Adrenal gland (tissue), 12 donors: ENCODE results near the gene GCAT. TPM values are rescaled to one million over a fixed set of nuclear protein-coding genes. Genes with fewer than 3 reads are reported as not detected.
A peak's percentile ranks its signal among the peaks of the same experiment; 100 is the strongest.

Experiments used
- DNase-seq, 7 donors: peaks; one replicate each; pipeline ENCODE4 v3.0.0-alpha.2; 2019 to 2020
- H3K27ac ChIP-seq, 5 donors: fragments of 200-600 bp; sonication (generic) in 4 of 5; 1 replicate in 3 of 5; 2 replicates in 2 of 5; pipeline versions ENCODE4 v1.5.1 to v1.8.0; 2016 to 2020; ENCODE audit warnings: mild to moderate bottlenecking in 1 of 5
- H3K27me3 ChIP-seq: fragments of 200-600 bp; 2 replicates; pipeline ENCODE4 v1.8.0; 2021
- H3K36me3 ChIP-seq, 2 donors: fragments of 200-600 bp; replicated peaks in 1 of 2; 1 replicate in 1 of 2; 2 replicates in 1 of 2; pipeline versions ENCODE4 v1.5.1 to v1.8.0; 2018 to 2022
- H3K4me1 ChIP-seq, 2 donors: fragments of 200-600 bp; replicated peaks in 1 of 2; 1 replicate in 1 of 2; 2 replicates in 1 of 2; pipeline versions ENCODE4 v1.5.1 to v1.8.0; 2018 to 2021
- H3K4me3 ChIP-seq, 4 donors: fragments of 200-600 bp; sonication (generic) in 3 of 4; one replicate each; pipeline ENCODE4 v1.5.1; 2016 to 2018
- H3K9me3 ChIP-seq, 3 donors: fragments of 200-600 bp; sonication (generic) in 1 of 3; replicated peaks in 1 of 3; 1 replicate in 2 of 3; 2 replicates in 1 of 3; pipeline versions ENCODE4 v1.5.1 to v1.8.0; 2016 to 2021
- POLR2A ChIP-seq, 2 donors: fragments of 450-650 bp; IDR thresholded peaks; one replicate each; pipeline ENCODE4 v1.6.1; 2017; ENCODE audit warnings: antibody characterized with exemption in 2 of 2, mild to moderate bottlenecking in 2 of 2, moderate library complexity in 1 of 2
- WGBS, 4 donors: extraction: QIAGEN DNeasy Blood & Tissue Kit in 2 of 4; methylation state at CpG; one replicate each; pipeline versions ENCODE4 v1.1.5 to v1.1.7; 2013 to 2017; 5-methylcytosine and 5-hydroxymethylcytosine counted together
- intact Hi-C, 2 donors: fragments of 100-400 bp; cut with DNase I; formaldehyde crosslinking; loops; one replicate each; pipeline versions ENCODE4 v1.14.1 to v1.15.0; 2022 to 2023
- polyA plus RNA-seq, 3 donors: library from polyadenylated mRNA; stranded (reverse); fragments of 200-250 nt in 2 of 3; fragments of 350-450 nt in 1 of 3; fragmentation: Illumina TruSeq in 1 of 3; extraction: RNeasy Lipid Tissue Mini Kit (QIAGEN cat#74804) in 1 of 3; gene quantifications; one replicate each; pipeline ENCODE4 v1.2.3, GENCODE V29; 2013 to 2014
- total RNA-seq, 9 donors: library from RNA; depleted of rRNA in 4 of 9; stranded (reverse); fragments of >200 nt in 4 of 9; fragments of 120-200 nt in 1 of 9; fragmentation: NEBNext Ultra II Directional in 1 of 9; extraction: Animal tissue kit (Norgen Biotek cat#: 25700) in 1 of 9; gene quantifications; one replicate each; pipeline versions ENCODE4 v1.1.0 to v1.2.4, GENCODE V29; 2013 to 2023
- TF ChIP-seq, protein P1 (sequence below), 6 experiments: fragments of 450-650 bp in 4 of 6; fragments of 200-600 bp in 2 of 6; sonication (generic) in 1 of 6; IDR thresholded peaks; 1 replicate in 5 of 6; 2 replicates in 1 of 6; pipeline versions ENCODE4 v1.5.1 to v1.8.0; 2016 to 2021; ENCODE audit warnings: antibody characterized with exemption in 6 of 6, mild to moderate bottlenecking in 2 of 6, moderate library complexity in 1 of 6
- donor health status: healthy with polysubstance abuse.
- donor health status: Bipolar disorder and iron deficiency.
- donor health status: DM: yes; HTN: yes; CAD: no.
- donor health status: DM: no; HTN: no; CAD: no.
- donor health status: DM: no; HTN: no; CAD: no.
- donor health status: DM: yes; HTN: yes; CAD: no.

GCAT gene
- total and polyA plus RNA-seq, 12 donors: 18.2 to 87.9 (median 33.3) TPM

DNA sequence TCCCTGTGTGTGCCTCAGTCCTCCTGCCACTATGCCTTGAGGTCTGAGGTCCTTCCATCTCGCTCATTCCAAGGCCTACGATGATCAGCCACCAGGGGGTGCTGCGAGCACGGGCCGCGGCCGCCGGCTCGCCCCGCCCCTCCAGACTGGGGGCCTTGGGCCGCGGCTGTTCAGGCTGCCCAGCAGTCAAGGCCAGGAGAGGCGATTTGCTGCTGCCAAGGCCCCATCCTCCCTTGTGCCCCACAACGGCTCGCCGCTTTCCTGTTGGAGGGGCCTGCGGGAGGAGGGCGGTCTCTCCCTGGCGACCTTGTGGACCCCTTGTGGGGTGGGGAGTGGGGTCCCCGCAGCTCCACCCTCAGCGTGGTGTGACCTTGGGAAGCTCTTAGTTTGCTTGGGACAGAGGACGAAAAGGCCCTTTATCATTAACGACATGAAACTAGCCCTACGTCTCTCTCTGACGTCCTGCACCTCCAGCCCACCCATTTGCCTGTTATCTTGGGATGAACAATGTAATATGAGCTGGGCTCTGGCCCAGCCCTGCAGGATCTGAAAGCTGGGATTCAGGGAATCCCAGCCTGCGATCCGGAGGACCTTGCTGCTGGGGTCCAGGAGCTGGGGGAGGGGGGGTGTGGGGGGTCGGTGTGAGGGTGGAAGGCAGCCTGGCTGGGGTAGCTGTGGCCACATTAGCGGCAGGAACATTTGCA lies 10.1 kb downstream of the GCAT start:
- no peaks in the 10 kb centered on the region for H3K9me3 ChIP-seq

DNA sequence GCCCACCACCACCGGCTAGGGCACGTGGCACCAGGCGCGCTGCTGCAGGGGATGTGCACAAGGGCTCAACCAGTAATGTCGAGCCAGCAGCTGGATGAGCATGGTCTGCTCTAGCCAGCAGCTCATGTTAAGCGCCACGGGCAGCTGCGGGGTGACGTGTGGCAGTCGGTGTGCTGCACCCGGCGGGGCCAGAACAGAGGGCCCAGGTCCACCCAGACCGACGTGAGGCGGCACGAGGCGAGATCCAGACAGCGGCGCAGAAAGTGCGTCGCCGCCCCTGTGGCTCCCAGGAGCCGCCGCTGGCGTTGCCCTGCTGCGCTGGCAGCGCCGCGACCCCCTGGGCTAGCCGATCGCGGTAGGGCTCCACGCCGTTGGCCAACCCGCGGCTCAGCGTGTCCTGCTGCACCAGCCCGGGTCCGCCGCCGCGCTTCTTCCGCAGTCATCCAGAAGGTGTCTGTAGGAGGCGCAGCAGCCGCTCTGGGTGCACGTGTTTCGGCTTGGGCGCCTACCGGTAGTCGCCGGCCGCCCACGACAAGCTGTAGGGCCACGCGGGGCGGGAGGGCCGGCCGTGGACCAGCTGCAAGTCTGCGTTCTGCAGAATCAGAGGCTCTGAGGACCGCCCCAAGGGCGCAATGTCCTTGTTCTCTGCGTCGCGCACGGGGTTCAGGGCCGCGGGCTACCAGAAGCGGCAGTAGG lies 10.8 kb downstream of the GCAT start:
- Histone ChIP-seq H3K27me3 (no peaks in the 10 kb centered on the region), H3K27ac (peak overlapping the region; percentile 46 to 92 (median 71)), H3K36me3 (peaks cover 0 to 6% of the 10 kb centered on the region in 2 donors), H3K4me1 (peaks cover 15 to 18% of the 10 kb centered on the region in 2 donors), H3K4me3 (peak overlapping the region in 2 of 4 donors; percentile 16 to 56), H3K9me3 (no peaks in the 10 kb centered on the region)
- 0 to 6% (median 2%) methylated on average over 4 to 68 of the region's 68 CpGs for WGBS, 4 donors
- intact Hi-C loops: loop anchor here (5.0 to 10.0 kb wide), 3 partner anchors 44 to 146 kb away; no protein-coding TSS in a partner anchor
- TF ChIP-seq, protein P1, sequence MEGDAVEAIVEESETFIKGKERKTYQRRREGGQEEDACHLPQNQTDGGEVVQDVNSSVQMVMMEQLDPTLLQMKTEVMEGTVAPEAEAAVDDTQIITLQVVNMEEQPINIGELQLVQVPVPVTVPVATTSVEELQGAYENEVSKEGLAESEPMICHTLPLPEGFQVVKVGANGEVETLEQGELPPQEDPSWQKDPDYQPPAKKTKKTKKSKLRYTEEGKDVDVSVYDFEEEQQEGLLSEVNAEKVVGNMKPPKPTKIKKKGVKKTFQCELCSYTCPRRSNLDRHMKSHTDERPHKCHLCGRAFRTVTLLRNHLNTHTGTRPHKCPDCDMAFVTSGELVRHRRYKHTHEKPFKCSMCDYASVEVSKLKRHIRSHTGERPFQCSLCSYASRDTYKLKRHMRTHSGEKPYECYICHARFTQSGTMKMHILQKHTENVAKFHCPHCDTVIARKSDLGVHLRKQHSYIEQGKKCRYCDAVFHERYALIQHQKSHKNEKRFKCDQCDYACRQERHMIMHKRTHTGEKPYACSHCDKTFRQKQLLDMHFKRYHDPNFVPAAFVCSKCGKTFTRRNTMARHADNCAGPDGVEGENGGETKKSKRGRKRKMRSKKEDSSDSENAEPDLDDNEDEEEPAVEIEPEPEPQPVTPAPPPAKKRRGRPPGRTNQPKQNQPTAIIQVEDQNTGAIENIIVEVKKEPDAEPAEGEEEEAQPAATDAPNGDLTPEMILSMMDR (IDR thresholded peaks at IDR 0.05): peak in 5 of 6 experiments; percentile 14 to 47 (median 25)
- TF ChIP-seq POLR2A (IDR thresholded peaks at IDR 0.05): peak in 1 of 2 donors; percentile 48
- peak; percentile 58 to 82 (median 70) for DNase-seq

More for the DNA sequence above, 10.1 kb downstream of the GCAT start:
- intact Hi-C loops: loop anchor here (5.0 to 10.0 kb wide), 3 partner anchors 44 to 147 kb away; no protein-coding TSS in a partner anchor
- TF ChIP-seq, protein P1 (IDR thresholded peaks at IDR 0.05): peak; percentile 87 to 98 (median 96)
- TF ChIP-seq POLR2A (IDR thresholded peaks at IDR 0.05): no peak
- Histone ChIP-seq H3K36me3 (peaks cover 0 to 6% of the 10 kb centered on the region in 2 donors), H3K4me1 (peaks cover 15 to 18% of the 10 kb centered on the region in 2 donors), H3K27ac (peak overlapping the region; percentile 46 to 92 (median 71)), H3K4me3 (peak overlapping the region in 1 of 4 donors; percentile 56), H3K27me3 (no peaks in the 10 kb centered on the region)
- 2% methylated on average over 12 to 29 of the region's 29 CpGs for WGBS, 4 donors
- DNase-seq: peak; percentile 86 to 93 (median 90)

DNA sequence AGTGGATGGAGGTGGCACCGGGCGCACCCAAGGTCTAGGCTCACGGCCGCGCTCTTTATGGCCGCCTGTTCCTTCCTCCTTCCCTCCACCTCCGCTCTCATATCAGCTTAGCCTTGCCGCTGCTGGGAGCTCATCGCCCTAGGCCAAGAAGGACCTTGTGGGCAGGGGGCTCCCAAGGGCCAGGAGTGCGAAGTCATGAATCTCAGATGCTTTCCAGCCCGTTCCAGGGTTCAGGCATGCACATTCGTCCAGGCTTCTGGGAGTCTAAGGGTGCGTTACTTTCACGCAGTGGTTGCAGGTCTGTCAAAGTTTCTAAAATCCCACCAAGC lies 11.3 kb downstream of the GCAT start:
- intact Hi-C loops: loop anchor here (5.0 to 10.0 kb wide), 3 partner anchors 43 to 146 kb away; no protein-coding TSS in a partner anchor
- peak overlapping the region in 1 of 4 donors; percentile 56 for H3K4me3 ChIP-seq
- H3K4me1 ChIP-seq: peaks cover 15 to 18% of the 10 kb centered on the region in 2 donors
- WGBS, 4 donors: 17 to 24% (median 19%) methylated on average over 11 to 14 of the region's 14 CpGs
- no peaks in the 10 kb centered on the region for H3K27me3 ChIP-seq
- H3K9me3 ChIP-seq: no peaks in the 10 kb centered on the region
- H3K36me3 ChIP-seq: peaks cover 0 to 6% of the 10 kb centered on the region in 2 donors
- peak overlapping the region in 2 of 5 donors; percentile 85 to 92 for H3K27ac ChIP-seq
- no peak for DNase-seq
- no peak for TF ChIP-seq POLR2A (IDR thresholded peaks at IDR 0.05)
- TF ChIP-seq, protein P1 (IDR thresholded peaks at IDR 0.05): no peak

- 88 to 96% (median 90%) methylated on average over 5 of the region's 5 CpGs for WGBS, 4 donors
- no peaks in the 10 kb centered on the region for H3K27me3 ChIP-seq
Measured at GRCh38 chr22:37820350-37820749, 12.6 kb downstream of the GCAT start.

More at GRCh38 chr22:37820350-37820749, 12.6 kb downstream of the GCAT start:
- TF ChIP-seq, protein P1 (IDR thresholded peaks at IDR 0.05): no peak
- TF ChIP-seq POLR2A (IDR thresholded peaks at IDR 0.05): no peak
- Histone ChIP-seq H3K9me3 (no peaks in the 10 kb centered on the region), H3K36me3 (peaks cover 0 to 4% of the 10 kb centered on the region in 2 donors), H3K27ac (no peak overlapping the region), H3K4me3 (no peak overlapping the region), H3K4me1 (peaks cover 15 to 18% of the 10 kb centered on the region in 2 donors)
- no peak for DNase-seq
- intact Hi-C loops: no loop called here
